Hypothalamus (tissue), 51 donors: ENCODE data around the gene MRE11.
"Not testable (repeated sequence)": the region's sequence is repeated elsewhere in the genome, so short reads cannot be mapped to it uniquely, and the experiment has no call there.

ENCODE experiments used
- DNase-seq, 51 donors: peaks; one replicate each; lab custom pipeline; 2025; lab: John Stamatoyannopoulos, UW

MRE11 gene

GRCh38 chr11:94507485-94507884 is 13.8 kb upstream of the MRE11 start:
- DNase-seq, result no peak

DNA sequence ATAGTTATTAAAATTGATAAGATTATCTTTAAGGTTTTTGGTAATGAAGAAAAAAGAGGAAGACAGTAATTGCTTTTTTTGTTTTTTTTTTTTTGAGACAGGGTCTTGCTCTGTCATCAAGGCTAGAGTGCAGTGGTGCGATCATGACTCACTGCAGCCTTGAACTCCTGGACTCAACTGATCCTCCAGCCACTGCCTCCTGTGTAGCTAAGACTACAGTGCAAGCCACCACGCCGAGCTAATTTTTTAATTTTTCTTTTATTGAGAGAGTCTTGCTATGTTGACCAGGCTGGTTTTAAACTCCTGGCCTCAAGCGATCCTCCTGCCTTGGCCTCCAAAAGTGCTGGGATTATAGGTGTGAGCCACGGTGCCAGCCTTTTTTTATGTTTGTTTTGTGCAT is 12.9 kb upstream of the MRE11 start:
- not testable (repeated sequence) for DNase-seq

DNA sequence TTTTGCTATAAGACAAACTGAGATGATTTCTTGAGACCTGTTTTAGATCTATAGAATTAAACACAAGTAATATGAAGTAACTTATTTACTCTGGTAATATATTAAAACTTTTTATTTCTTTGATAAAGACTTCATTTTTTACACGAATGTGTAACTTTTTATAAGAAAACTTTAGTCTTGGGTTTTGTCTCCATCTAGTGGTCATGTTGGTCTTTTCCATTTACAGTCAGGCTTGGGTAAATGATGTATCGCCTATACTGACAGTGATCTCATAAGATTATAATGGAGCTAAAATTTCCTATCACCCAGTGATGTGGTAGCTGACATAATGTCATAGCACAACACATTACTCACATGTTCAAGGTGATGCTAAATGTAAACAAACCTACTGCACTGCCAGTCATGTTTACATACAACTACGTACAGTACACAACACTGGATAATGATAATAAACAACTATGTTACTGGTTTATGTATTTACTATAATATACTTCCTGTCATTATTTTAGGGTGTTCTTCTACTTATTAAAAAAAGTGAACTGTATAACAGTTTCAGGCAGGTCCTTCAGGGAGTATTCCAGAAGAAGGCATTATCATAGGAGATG is 11.1 kb upstream of the MRE11 start:
- DNase-seq, result peak in 1 of 51 donors; percentile 22

GRCh38 chr11:94501522-94501921 is 7.9 kb upstream of the MRE11 start:
- DNase-seq, result no peak

GRCh38 chr11:94500181-94500580 is 6.5 kb upstream of the MRE11 start:
- no peak for DNase-seq

- no peak for DNase-seq
Measured at GRCh38 chr11:94494126-94494680, 559 bp upstream of the MRE11 start.

DNA sequence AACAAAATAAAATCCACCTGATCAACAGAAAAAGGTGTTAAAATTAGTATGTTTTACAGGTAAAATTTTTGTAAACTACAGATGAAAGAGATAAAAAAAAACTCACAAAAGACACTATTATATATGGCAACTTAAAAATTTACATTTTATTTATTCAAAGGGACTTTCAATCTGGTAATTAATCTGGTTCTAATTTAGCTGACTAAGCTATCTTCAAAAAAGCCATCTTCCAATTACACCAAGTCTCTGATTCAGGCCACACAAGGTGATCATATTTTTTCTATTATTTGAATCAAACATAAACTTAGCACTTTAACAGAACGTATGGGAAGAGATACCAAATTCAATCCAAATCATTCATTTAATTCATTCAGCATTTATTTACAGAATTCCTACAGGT is 7.6 kb downstream of the MRE11 start:
- no peak for DNase-seq

DNA sequence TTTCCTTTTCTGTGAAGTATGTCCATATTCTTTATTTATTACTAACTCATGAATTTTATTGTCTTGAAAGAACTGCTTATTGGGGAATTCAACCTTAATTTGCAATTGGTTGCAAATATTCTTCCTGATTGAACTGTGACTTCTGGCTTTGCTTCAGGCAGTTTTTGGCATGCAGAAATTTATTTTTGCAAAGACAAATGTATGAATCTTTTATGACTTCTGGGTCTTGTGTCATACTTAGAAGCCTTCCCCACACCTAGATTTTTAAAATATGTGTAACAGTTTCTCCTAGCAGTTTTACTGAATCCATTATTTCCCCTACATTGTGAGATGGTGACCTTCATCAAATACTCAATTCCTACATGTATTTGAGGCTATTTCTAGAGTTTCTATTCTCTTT is 12.3 kb downstream of the MRE11 start:
- no peak for DNase-seq

DNA sequence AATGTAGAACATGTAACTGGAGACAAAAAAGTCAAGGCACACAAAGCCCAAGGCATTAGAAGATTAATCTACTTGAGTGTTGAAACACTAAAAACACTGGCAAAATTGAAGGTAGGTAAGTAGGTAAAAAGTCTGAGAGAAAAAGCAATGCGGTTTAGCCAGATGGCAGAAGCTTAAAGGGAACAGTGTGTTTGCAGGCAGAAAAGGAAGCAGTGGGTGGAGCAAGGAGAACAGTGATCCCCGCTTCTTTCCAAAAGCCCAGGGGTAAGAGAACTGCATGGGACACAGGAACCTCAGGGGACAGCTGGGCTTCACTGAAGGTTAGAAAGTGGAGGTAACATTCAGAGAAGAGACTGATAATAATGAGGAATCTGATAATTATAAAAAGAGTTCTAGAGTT is 16.0 kb downstream of the MRE11 start:
- DNase-seq, result no peak

DNA sequence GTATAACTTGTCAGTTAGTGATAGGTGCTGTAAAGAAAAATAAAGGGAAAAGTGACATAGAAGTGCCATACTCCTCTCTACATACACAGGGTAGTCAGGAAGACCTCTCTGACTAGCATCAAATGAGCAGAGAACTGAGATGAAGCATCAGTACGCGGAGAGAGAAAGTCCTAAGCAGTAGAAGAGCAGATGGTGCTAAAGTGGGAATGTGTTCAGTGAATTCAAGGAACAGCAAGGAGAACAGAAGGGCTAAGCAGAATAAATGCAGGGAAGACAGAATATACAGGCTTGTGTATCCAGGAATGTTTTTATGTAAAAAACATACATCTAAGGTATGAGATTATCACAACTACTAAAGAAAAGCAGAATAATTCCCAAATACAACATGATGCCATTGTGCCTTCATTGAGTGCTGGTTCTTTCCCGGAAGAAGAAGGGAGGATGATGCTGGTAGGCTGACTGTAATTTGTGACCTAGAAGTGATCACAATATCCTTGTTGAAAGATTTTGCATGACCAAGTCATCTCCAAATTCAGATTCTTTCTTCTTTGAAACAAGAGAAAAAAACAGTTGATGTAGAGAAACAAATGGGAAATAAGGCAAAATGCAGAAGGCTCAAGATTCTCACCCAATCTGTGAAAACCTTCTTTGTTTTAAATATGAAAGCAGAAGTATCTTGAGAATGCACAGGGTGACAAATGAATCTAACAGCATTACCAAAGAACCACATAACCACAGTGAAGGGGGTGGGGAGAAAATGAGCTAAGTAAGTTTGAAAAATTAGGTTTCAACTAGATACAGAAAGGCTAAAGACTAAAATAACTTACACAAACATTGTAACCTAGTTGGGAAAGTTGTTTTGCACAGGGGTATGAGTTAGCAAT is 20.5 kb downstream of the MRE11 start:
- no peak for DNase-seq

DNA sequence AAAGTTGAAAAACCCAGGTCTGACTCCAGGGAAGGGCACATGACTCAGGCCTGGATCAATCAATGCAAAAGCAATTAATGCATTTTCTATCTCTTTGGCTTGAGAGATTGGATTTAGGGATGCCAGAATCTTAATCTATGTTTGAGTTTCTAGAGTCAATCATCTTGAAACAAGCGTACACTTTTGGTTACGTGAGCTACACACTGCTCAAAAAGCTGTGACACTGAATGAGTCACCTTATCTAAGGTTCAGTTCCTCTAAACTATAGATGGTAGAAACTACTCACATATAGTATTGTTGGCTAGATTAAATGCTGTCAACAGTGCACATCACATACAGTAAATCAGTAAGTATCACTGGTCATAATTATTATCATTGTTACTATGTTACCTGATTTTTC is 24.2 kb downstream of the MRE11 start:
- DNase-seq, result no peak

GRCh38 chr11:94459576-94459975 is 34.1 kb downstream of the MRE11 start:
- DNase-seq, result no peak

DNA sequence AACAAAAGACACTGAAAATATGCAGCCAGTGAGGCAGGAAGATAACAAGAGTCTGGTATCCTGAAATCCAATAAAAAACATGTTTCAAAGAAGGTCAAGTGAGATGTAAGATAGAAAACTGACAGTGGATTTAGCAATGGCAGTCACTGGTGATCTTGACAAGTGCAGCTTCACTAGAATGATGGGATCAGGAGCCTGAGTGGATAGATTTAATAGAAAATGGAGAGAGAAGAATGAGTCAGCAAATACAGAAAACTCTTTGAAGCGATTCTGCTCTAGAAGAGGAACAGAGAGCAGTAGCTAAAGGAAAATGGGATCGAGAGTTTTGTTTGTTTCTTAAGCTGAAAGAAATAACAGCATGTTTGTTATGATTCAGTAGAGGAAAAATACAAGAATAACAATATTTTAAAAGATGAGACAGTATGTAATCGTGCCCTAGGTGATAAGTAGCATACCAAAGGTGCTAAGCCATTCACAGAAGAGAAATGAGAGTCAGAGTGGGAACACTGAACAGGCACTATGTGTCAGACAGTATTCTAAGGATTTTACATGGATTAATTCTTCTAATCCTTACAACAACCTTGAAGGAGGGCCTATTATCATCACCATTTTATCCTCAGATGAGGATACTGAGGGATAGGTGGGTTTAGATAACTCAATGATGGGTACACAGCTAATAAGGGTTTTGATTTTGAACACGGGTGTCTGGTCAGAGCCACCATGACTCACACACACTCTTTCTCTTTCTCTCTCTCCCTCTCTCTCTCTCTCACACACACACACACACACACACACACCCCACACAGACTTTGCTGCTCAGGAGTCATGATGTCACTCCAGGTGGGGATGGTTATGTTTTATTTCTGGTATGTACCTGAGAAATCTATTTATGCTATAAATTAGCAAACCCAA is 36.3 kb downstream of the MRE11 start:
- DNase-seq, result no peak

- DNase-seq, result no peak
Measured at GRCh38 chr11:94455861-94456260, 37.8 kb downstream of the MRE11 start.

DNA sequence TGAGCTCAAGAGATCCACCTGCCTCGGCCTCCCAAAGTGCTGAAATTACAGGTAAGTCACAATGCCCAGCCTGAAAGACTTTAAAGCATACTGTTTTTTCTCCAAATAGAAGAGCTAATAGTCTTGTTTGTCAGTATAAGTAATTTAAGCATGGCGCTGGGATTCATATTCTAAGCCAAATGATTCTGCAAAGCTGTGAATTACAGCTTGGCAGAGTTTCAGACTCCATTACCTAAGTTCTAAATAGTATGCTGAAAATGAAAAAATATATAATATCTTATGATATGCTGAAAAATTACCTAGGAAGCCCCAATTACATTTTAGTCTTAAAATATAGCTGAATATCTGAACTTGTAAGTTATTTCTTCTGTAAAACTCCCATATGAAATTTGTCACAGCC is 39.3 kb downstream of the MRE11 start:
- no peak for DNase-seq

DNA sequence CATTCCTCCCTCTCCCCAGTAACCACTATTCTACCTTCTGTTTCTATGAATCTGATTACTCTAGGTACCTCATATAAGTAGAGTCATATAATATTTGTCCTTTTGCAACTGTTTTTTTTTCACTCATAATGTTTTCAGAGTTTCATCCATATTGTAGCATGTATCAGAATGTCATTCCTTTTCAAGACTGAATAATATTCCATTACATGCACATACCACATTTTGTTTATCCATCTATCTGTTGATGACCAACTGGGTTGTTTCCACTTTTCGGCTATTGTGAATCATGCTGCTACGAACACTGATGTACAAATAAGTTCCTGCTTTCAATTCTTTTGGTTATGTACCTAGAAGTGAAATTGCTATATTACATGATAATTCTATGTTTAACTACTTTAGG is 40.7 kb downstream of the MRE11 start:
- no peak for DNase-seq

GRCh38 chr11:94450048-94450447 is 43.6 kb downstream of the MRE11 start:
- no peak for DNase-seq

DNA sequence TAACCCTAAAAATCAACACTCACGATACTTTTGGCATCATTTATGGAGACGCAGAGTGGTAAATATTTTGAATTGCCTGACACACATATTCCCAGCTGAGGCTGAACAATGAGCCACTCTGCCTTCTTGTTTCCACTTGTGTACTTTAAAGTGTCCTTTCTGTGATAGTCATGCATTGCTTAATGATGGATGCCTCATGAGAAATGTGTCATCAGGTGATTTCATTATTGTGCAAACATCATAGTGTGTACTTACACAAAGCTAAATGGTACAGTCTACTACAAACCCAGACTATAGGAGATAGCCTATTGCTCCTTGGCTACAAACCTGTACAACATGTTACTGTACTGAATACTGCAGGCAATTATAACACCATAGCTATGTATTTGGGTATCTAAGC is 44.2 kb downstream of the MRE11 start:
- no peak for DNase-seq

DNA sequence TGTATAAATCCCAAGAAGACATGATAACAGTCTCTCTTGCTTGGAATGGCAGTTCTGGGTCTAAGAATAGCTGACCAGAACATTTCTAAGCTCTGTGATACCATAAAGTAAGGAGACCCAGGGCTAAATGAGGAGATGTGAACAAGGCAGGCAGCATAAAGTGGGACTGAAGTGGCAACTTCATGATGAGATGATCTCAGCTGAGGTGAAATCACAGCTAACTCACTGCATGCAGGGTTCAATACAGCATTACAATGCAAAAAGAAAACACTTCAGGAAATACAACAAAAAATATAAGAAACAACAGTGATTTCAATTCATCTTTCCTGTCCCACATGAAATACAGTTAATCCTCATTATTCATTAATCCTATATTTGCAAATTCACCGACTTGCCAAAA is 44.6 kb downstream of the MRE11 start:
- no peak for DNase-seq

DNA sequence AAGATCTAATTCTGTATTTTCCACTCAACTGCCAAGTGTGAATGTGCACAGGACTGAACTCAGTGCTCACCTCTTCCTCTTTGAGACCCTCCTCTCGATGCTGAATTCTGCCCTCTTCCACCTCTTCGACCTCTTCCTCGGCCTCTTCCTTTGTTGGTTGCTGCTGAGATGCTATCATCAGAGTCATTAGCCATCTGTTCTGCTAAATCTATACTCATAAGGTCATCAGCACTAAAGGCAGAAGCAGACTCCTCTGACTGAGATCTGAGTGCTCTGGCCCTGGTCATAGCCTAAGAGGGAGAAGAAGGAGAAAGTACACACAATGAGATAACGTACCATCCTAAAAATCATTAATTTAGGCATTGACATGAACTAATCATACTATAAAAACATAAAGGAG is 46.5 kb downstream of the MRE11 start:
- DNase-seq, result no peak

- DNase-seq, result no peak
Measured at GRCh38 chr11:94445641-94446040, 48.0 kb downstream of the MRE11 start.
